GM21526 (cell line): Measurements from ENCODE around the gene MRTO4.
"Not testable (repeated sequence)": the region's sequence is repeated elsewhere in the genome, so short reads cannot be mapped to it uniquely, and the experiment has no call there.

Experiments used
- ATAC-seq: cut with Tn5 transposase; IDR thresholded peaks from one replicate; pipeline ENCODE4 v1.9.1; 2021; ENCODE audit warnings: moderate library complexity; ENCODE audit not compliant: unreplicated experiment, low FRiP score

Gene MRTO4

DNA sequence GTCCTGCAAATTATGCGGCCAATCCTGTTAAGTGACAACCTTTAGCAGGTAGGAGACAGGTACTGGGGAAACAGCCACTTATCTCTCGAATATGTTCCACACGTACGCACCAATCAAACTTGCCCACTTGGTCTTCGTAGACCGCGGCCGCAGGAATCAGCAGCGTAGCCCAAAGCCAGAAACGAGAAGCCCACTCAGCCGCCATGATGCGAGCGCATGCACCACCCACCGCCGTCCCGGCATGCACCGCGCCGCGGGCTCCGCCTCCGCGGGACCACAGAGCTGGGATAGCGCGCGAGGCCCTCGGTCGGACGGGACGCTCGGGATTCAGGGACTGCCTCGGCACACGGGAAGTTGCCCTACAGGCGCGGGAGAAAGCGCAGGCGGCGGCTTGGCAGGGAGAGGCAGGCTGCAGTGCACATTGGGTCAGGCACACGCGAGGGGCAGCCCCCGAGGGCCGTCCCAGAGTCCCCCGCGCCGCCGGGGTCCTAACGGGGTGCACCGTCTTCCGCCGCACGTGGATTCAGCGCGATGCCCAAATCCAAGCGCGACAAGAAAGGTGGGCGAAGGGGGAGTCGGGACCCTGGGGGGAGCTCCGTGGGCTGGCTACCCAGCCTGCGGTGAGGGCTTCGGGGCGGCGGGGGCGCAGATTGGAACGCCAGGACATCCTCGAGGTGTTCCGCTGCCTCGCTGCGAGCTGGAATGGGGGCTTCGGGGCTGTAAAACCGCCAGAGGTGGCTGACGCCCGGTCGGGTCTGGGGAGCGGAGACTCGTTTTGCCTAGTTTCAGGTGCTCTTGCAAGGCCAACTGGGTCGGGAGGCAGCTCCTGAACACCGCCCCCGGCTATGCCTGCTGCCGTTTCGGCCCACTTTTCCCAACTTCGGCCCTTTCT is at the start of gene MRTO4, which contains the start of gene EMC1:
Gene MRTO4 (plus strand): TSS at position 501 of the 892 bp plus-strand sequence. CDS start 31 bp downstream, at position 532.
Gene EMC1 (minus strand): TSS at position 220 of the 892 bp plus-strand sequence. CDS start 15 bp downstream, at position 205.
- ATAC-seq, result peak; percentile 61

DNA sequence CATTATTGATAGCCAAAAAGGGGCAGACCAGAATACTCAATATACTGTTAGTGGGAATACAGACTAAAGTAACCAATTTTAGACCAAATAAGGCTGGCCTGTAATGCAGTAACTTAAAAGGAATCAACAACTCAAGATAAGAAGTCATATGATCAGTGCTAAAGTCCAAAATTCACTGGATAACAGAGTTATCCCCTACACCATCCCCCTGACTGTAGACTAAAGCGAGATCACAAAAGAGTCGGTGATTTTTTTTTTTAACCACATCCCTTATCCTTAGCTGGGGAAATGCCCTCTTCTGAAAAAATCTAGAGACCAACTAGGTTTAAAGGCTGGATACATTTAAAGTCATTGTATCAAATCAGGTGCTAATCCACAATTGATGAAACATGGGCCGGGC is 49.2 kb upstream of the MRTO4 start:
- ATAC-seq, result no peak

DNA sequence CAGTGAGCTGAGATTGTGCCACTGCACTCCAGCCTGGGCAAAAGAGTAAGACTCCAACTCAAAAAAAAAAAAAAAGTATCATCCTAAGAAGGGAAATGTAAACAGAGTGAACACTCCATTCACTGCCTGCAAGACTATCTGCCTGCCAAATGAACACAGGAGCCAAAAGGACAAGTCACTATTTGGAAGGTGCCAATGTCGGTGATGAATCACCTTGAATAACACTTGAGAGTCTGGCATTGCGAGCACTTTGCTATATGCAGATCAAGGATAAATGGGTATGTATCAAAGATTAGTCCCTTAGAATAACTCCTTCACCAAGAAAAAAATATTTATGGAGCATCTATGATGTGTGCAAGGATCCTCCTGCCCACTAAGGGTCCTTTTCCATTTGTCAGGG is 48.2 kb upstream of the MRTO4 start:
- ATAC-seq, result no peak

DNA sequence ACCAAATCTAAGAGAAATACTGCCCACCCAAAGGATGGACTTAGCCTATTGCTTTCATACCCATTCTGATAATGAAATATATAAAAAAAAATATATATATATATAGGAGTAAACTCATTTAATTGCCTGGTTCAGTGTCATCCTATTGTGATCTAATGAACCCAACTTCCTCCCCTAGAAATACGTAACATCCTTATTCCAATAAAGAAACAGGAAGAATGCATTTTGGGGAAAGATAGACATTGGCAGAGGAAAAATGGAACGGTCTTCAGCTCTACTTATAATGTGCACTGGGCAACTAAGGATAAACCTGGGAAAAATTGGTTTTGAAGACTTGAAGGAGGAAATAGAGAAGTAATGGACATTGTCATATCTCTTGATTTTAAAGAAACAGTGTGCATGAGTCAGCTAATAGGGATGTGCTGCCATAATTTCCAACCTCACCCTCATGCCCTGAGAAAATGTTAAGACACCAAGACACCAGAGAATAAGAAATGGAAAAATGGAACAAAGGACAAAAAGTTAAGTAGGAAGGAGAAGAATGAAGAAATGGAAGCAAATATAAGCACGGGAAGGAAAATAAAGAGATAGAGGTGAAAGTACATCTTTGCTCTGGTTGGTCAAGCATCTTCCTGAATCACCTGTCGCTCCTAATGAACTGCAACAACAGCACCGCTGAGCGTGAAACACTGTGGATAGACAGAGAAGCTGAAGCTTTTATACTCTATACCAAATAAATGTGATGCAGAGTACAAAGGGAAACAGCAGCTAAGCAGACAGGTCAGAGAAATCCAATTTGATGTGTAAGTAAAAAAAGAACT is 46.9 kb upstream of the MRTO4 start:
- no peak for ATAC-seq

DNA sequence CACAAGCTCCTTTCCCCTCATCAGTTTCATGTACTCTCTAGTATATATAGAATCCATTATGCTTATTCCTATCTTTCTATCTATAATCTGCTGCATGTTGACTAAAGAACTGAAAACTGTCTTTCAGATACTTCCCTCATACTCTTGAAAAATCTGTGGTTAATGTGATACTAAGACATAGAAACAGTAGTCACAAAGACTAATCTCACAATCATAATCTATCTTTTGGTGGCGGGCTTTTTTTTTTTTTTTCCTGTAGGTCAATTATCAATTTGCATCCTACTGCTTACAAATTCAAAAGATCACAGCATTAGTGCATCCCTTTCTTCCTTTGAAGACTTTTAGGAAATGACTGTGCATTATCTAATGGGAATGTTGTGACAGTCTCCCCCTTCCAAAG is 46.2 kb upstream of the MRTO4 start:
- ATAC-seq, result no peak

DNA sequence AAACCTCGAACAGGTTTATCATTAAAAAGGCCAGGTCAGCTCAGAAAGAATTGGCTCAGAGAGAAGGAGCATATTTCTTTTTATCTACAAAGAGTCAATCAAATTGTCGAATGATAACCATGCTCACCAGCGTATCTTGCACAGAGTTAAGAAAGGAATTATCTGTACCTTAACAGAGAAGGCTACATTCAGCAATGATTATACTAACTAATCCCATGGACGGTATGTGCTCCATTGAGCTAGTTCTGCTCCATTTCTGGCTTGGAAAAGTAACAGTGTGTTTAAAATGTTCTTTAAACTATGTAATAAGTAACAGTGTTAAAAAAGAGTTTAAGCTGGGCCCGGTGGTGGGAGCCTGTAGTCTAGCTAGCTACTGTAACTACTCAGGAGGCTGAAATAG is 45.8 kb upstream of the MRTO4 start:
- no peak for ATAC-seq

DNA sequence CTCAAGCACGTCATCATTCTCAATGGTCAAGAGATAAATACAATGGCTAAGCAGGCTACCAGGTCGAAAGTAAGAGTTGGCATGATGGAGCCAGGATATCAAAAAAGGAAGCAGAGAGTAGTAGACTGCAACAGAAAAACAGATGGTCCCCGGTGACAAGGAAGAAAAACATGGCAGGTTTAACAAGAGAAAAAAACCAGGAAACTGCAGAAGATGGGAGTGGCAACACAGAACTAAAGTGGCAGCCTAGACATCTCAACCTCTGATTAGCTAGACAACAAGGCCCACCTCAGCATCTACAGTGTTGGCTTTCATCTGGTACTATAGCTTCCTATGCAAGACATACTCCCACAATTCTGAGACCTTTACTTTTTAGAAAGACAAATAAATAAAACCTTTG is 44.7 kb upstream of the MRTO4 start:
- no peak for ATAC-seq

DNA sequence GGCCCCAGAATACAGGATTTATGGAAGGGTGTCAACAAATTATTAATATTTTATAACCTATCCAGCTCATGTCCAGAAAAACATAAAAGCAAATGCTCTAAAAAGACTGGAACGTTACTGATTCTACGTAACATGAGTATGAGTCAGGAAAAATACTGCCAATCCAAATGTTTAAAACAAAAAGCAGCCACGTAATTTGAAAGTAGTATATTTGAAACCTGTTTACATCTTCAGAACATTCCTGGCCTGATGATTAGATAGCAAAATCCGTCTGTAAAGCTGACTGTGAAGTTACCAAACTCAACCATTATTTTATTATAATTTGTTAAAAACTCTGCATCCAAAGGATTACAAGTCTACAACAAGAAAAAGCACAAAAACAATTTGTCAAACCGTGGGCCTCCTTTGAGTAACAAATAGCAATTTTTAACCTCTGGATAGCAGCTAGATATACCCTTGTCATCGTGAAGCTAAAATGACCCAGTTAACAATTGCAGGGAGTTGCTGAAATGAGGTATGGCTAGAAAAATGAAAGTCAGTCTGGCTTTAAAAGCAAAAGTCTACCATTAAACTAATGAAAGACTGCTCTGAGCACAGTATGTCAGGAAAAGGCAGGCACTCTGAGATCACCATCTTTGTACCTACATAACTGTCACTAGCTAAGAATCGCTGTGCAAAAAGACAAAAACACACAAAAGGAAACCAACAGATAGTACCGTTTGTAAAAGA is 42.7 kb upstream of the MRTO4 start:
- no peak for ATAC-seq

DNA sequence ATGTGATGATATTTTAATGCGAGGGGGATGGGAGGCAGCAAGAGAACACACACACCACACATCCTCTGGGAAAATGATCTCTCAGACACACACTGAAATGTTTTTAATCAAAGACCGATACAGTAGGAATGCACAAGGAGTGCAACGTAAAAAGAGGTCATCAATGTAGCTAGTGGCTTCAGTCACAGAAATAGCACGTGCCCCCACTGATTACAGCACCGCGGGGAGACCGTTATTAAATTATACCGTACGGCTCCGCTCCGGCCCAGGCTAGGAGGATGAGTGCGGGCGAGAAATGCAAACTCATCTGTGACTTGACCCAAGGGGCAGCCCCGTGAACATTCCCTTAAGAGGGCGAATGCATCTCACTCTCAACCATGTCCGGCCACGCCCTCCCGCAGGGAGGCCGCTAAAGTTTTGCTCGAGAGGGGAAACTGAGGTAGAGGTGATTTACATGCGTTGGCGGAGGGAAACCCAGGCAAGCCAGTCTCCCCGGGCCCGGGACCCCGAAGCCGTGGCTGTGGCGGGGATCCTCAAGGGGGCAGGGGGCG is 42.1 kb upstream of the MRTO4 start:
- ATAC-seq, result peak; percentile 27

DNA sequence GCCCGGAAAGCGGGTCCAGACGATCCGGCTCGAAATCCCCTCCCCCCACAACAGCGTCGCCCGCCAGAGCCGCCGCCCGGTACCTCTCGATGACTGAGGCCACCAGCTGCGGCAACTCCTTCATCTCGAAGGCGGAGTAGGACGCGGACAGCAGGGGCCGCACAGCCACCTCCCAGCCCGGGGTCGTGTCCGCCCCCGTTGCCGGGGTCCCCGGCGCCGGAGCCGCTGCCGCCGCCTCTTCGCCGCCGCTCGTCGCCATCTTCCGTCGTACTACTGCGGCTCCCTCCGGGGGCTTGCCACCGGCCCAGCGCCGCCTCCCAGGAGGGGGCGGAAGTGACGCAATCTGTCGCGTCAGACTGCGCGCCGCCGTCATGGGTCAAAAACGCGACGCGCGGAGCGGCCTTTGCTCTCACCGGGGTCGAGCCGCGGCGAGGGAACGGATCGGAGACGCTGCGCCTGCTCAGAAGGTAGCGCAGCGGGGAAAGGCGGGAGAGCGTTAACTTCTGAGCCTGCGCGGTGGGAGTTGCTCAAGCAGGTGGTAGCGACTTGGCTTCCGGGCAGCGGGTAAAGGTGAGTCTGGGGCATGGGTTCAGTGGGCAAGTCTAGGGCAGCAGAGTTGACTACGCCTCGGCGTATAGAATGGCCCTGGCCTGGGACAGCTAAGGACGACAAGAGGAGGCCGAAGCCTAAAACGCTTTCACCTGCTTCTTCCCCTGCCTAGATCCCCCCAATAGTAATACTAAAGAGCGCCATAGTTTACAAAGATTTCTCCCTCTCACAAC is 41.4 kb upstream of the MRTO4 start, which contains the start of gene UBR4:
Gene UBR4 (minus strand): TSS at position 277 of the 782 bp plus-strand sequence. CDS start 18 bp downstream, at position 259.
- ATAC-seq, result peak; percentile 72

DNA sequence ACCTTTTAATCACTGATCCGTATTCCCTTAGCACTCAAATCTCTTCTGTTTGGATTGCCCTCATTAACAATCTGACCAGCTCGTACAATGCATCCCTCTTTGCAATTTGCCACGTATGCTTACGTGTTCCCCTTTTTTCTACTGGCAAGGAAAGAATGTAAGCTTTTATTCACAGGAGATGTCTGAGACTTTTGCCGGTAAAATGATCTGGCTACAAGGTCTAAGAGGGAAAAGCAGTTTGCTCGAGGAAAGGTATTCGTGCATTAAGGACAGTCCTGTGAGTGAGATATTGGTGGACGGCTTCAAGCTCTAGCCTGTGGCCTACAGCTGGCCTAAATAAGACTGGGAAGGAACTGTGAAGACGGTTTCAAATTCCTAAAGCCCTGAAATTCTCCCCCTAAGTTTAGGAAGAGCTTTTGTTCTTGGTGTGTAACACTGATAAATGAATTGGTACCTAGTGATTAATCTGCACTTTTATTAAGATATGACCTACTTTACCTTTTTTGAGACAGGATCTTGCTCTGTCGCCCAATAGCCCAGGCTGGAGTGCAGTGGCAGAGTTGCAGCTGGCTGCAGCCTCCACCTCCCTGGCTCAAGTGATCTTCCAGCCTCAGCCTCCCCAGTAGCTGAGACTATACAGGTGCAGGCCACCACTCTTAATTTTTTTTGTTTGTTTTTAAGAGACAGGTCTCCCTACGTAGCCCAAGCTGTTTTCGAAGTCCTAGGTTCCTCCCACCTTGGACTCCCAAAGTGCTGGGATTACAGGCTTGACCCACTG is 40.6 kb upstream of the MRTO4 start:
- no peak for ATAC-seq

DNA sequence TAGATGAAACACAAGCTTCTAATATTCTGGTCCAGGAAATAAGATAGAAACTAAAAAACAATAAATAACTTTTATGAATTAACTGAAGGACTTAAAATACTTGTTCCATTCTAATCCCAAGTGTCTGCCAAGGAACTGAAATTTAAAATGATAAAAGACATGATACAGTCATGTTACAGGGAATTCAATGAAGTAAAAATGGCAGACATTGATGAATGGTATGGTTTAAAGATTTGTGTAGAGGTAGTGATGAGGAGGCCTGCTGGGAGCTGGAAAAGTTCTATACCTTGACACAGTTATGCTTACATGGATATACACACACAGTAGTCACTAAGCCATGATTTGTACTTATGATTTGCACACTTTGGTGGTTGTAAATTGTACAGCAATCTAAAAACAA is 39.4 kb upstream of the MRTO4 start:
- no peak for ATAC-seq

DNA sequence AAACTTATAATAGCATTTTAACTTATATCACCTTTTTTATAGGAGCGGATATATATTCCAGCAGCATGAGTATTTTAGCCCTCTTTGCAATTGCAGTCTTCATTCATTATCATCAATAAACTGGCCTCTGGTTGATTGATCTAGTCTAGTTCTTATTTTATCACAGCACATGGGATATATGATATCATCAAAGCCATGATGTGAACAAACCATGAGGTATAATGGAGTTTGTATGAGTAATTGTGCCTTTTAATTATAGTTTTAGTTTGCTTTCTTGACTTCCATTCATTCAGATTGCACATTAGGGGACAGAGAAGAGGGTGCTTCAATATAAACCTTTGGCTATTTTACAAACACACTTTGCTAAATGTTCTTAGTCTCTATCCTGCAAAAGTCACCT is 38.0 kb upstream of the MRTO4 start:
- no peak for ATAC-seq

DNA sequence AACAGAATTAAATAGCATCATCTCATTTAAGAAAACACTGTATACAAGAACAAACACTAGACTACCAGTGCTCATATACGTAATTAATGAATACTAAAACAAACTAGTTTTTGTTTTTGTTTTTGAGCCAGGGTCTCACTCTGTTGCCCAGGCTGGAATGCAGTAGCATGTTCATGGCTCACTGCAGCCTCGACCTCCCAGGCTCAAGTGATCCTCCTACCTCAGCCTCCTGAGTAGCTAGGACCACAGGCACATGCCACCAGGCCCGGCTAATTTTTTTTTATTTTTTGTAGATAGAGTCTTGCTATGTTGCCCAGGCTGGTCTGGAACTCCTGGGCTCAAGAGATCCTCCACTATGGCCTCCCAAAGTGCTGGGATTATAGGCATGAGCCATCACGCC is 35.0 kb upstream of the MRTO4 start:
- not testable (repeated sequence) for ATAC-seq

DNA sequence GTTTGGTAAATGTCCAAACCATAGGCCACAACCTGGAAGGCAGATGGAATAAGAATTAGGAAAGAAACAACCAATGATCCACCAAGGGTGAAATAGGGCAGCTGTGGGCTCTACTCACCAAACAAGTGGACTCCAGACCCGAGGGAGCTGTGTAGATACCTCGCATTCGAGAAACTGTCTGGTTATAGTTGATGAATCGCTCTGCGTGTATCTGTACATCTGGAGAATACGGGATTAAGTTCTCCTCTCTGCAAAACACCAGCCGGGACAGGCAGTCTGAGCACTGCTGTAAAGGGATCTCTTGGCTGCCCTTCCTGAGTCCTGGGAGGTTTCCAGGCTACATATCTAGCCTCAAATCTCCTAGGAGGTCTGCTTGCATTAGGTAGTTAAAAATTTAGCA is 32.2 kb upstream of the MRTO4 start:
- ATAC-seq, result no peak

DNA sequence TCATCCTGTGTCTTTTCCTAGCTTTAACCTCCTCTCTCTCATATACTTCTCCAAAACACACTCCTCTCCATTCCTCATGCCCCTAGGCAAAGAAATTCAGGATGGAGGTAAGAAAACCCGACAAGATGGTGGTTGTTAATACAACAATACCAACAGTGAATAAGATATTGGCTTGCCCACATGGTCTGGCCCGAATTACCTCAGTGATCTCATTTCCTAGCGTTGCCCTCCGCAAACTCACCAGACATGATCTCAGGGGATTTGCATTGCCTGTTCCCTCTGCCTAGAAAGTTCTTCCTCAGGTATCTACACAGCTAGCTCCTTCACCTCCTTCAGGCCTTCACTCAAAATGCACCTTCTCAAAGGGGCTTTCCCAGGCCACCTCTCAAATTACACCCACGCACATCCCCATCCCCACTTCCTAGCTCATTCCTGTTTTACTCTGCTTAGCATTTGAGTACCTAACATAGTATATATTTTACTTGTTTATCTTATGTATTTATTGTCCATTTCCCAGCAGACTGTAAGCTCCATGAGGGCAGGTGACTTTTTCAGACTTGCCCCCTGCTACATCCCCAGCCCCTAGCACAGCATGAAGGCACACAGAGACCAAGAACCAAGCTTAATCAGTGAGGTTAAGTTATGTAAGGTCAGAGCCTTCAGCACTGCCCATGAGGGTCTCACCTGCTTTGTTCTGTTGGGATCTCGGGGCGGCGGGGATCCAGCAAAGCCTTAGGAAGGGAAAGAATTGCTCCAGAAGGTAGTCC is 31.3 kb upstream of the MRTO4 start:
- no peak for ATAC-seq

DNA sequence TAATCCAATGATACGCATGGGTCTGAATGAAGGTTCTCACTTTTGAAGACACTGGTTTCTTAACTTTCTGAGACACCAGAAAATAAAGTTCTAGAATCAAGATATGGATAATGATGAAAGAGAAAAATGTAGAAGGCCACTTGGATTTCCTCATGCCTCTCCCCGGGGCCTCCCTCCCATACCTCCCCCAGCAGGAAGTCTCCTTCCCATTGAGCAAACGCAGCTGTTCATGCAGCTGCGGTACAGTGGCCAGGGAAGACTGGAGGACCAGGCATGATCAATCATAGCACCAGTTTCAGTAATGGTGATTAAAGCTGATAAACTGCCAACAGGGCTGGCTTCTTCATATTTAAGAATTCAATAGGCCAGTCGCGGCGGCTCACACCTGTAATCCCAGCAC is 30.6 kb upstream of the MRTO4 start:
- no peak for ATAC-seq

DNA sequence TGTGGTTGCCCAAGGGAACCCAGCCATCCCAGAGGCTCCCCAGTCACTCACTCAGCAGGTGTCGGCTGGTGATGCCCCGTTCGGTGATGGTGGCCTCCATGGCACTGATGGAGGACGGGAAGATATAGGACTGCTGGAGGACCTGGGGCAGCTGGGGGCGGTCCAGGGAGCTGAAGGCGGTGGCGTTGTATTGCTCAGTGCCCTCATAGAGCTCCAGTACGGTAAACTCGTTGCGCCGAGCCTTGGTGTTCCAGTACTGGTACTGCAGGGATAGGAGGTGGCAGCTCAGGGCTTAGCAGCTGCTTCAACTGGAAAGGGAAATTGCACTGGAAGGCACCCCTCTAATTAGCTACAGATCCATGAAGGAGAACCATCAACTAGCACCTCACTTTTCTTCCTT is 29.0 kb upstream of the MRTO4 start:
- no peak for ATAC-seq
